Brain microvascular endothelial cell (primary cell): Measurements from ENCODE around the gene RPL7A.

Source experiments
- DNase-seq: peaks from one replicate; pipeline ENCODE4 v3.0.0-alpha.2; 2020
- H3K27ac ChIP-seq: fragments of 250-450 bp; sonication (Bioruptor Pico); 2 replicates; pipeline ENCODE4 v1.5.1; 2020; ENCODE audit warnings: mild to moderate bottlenecking, moderate library complexity
- H3K27me3 ChIP-seq: fragments of 250-450 bp; sonication (Bioruptor Pico); replicated peaks from 2 replicates; pipeline ENCODE4 v1.5.1; 2020; ENCODE audit warnings: mild to moderate bottlenecking
- H3K36me3 ChIP-seq: fragments of 250-450 bp; sonication (Bioruptor Pico); replicated peaks from 2 replicates; pipeline ENCODE4 v1.5.1; 2020; ENCODE audit warnings: mild to moderate bottlenecking
- H3K4me3 ChIP-seq: 2 replicates; pipeline ENCODE4 v1.5.1; 2011; ENCODE audit warnings: low read depth, mild to moderate bottlenecking, control low read depth, low read length, moderate library complexity
- in situ Hi-C: cut with HindIII; loops from 2 replicates; pipeline ENCODE4 v1.10.0; 2017; ENCODE audit warnings: low sequenced_read_pairs, low pct_ligation_motif_present
- TF ChIP-seq, protein P1 (sequence below): IDR thresholded peaks from 2 replicates; pipeline ENCODE4 v1.5.1; 2011; ENCODE audit warnings: low read depth, mild to moderate bottlenecking, moderate library complexity, low read length, control low read depth, inconsistent platforms; ENCODE audit errors: missing control alignments

The RPL7A gene

DNA sequence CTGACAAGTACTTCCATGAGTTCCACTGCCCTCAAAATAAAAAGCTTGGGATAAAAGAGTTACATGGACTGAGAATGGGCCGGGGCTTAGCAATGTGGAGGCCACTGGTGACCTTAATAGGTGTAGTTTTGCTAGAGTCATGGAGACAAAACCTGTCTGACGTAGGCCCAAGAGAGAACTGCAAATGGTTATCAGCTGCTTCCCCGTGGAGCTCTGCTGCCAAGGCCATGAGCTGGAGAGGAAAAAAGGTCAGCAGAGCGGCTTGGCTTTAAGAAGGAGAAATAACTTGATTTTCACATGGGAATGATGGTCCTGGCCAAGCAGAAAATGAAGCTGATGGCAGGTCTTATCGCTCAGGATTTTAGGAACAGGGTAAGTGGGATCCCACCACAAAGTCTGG lies 8.4 kb upstream of the RPL7A start:
- in situ Hi-C loops = no loop called here
- no peak for DNase-seq
- no peaks in the 10 kb centered on the region for H3K27me3 ChIP-seq
- TF ChIP-seq, protein P1, sequence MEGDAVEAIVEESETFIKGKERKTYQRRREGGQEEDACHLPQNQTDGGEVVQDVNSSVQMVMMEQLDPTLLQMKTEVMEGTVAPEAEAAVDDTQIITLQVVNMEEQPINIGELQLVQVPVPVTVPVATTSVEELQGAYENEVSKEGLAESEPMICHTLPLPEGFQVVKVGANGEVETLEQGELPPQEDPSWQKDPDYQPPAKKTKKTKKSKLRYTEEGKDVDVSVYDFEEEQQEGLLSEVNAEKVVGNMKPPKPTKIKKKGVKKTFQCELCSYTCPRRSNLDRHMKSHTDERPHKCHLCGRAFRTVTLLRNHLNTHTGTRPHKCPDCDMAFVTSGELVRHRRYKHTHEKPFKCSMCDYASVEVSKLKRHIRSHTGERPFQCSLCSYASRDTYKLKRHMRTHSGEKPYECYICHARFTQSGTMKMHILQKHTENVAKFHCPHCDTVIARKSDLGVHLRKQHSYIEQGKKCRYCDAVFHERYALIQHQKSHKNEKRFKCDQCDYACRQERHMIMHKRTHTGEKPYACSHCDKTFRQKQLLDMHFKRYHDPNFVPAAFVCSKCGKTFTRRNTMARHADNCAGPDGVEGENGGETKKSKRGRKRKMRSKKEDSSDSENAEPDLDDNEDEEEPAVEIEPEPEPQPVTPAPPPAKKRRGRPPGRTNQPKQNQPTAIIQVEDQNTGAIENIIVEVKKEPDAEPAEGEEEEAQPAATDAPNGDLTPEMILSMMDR = no peak
- H3K27ac ChIP-seq = no peak overlapping the region
- H3K4me3 ChIP-seq = no peak overlapping the region
- H3K36me3 ChIP-seq = peaks cover 36% of the 10 kb centered on the region

DNA sequence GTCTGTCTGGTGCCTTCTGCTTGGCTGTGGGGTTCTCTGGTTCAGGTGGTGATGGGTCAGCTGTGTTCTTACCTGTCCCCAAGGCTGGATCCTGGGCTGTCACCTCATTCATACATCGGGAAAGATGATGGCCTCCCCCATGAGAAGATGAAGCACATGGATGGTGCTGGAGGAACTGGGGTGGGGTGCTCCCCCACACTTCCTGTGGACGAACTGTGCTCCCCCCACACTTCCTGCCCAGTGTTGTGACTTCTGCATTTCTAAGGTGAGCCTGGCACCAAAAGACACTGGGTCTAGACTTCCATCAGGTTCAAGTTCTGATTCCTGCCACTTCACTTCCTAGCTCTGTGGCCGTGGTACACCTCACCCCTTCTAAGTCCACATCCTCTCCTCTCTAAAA lies 7.8 kb upstream of the RPL7A start:
- Histone ChIP-seq H3K4me3 (no peak overlapping the region), H3K36me3 (peaks cover 41% of the 10 kb centered on the region), H3K27me3 (no peaks in the 10 kb centered on the region), H3K27ac (no peak overlapping the region)
- no peak for DNase-seq
- TF ChIP-seq, protein P1 = no peak
- in situ Hi-C loops = no loop called here

DNA sequence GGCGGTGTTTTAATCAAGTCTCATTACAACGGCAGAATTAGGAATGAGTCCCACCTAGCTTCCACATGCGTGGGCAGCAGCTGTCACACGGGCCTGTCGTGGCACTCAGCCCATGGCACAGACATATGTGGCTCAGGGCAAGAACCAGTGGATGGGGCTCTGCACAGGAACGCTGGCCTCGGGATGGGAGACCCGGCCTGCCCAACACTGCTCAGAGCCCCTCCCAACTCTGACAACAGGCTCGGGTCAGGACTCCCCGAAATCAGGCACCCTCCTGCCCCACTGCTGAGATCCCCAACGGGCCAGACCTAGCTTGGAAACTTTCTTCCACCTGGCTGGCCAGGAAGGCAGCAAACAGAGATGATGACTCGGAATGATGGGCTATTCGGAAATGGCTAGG lies 7.1 kb upstream of the RPL7A start:
- Histone ChIP-seq H3K27ac (no peak overlapping the region), H3K36me3 (peaks cover 42% of the 10 kb centered on the region), H3K27me3 (no peaks in the 10 kb centered on the region), H3K4me3 (no peak overlapping the region)
- TF ChIP-seq, protein P1 = no peak
- DNase-seq = no peak
- in situ Hi-C loops = no loop called here

DNA sequence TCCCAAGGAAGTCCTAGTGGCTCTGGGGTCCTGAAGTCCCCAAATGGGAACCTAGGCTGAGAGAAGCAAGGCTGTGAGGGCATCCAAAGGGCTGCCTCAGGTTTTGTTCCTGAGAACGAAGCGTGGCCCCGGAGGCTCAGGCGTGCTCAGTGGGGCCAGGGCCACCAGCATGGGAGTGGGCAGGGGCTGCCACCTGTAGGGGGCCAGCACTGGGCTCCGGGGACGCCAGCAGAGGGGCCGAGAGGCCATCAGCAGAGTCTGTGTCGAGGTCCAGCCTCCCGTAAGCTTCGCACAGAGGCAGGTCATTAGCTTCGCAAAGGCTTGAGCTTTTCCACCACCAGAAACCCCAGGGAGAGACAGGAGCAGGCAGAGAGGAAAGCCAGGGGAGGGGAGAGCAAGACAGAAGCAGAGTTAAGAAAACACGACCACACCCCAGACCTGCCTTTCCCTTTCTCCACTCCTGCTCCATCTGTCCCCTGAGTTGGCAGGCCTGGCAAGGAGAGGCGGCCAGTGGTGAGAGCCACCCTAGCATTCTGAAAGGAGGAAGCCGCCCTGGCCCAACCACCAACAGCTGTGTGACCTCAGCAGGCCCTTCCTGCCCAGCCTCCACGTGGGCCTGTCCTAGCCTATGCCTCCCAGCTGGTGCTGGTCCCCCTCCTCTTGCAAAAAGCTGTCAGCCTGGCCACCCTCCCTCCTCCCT lies 6.5 kb upstream of the RPL7A start:
- no peak overlapping the region for H3K27ac ChIP-seq

DNA sequence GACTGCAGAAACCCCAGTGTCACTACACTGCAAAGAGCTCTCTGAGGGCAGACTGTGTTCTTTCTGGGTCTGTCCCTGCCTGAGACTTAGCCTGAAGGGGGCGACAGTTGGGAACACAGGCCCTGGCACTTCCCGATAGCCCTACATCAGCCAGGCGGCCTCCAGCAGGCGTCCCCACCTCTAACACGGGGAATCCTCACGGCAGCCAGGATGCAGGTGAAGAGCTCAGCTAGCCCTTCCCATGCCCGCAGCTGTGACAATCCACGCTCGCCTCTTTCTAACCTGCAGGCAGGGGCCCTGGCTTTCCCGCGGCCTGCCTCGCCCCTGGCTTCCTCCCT lies 6.0 kb upstream of the RPL7A start:
- TF ChIP-seq, protein P1 = peak; percentile 46
- DNase-seq = no peak
- no peak overlapping the region for H3K4me3 ChIP-seq
- in situ Hi-C loops = no loop called here
- H3K27me3 ChIP-seq = no peaks in the 10 kb centered on the region
- H3K27ac ChIP-seq = no peak overlapping the region
- H3K36me3 ChIP-seq = peaks cover 44% of the 10 kb centered on the region

More for the DNA sequence above, 6.5 kb upstream of the RPL7A start:
- in situ Hi-C loops = no loop called here
- no peak overlapping the region for H3K4me3 ChIP-seq
- TF ChIP-seq, protein P1 = no peak
- no peaks in the 10 kb centered on the region for H3K27me3 ChIP-seq
- no peak for DNase-seq
- peaks cover 44% of the 10 kb centered on the region for H3K36me3 ChIP-seq

DNA sequence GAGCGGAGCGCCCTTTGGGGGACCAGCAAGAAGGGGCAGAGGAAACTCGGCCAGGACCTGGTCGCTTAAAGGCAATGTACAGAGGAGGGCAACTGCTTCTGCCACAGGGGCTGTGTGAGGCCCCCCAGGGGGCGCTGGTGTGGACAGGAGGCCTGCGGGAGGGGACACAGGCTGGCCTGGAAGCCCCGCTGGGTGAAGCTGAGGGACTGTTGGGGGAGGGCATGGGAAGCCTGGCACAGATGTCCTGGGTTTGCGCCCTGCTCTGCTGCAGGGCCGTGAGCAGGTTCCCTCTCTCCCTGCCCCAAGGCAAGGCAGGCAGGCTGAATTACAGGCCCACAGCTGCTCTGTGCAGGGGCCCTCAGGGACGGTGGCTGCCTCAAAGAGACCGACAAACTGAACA lies 5.4 kb upstream of the RPL7A start:
- in situ Hi-C loops = no loop called here
- no peak overlapping the region for H3K4me3 ChIP-seq
- peaks cover 44% of the 10 kb centered on the region for H3K36me3 ChIP-seq
- H3K27me3 ChIP-seq = no peaks in the 10 kb centered on the region
- no peak for DNase-seq
- TF ChIP-seq, protein P1 = peak; percentile 40
- H3K27ac ChIP-seq = no peak overlapping the region
